ENCODE results near the gene KCNMB1.

GRCh38 chr5:170383227-170383626 is 5.9 kb downstream of the KCNMB1 start:
- TF ChIP-seq CTCF (conservative IDR thresholded peaks at IDR 0.05 in 1 of 2, IDR thresholded peaks at IDR 0.05 in 1 of 2; ENCODE audit: low read depth in 1 of 2, low read length in 2 of 2) (no peak), EZH2 (IDR thresholded peaks at IDR 0.05; ENCODE audit: low read length, missing control alignments) (no peak)
